GM12872 (cell line): ENCODE measurements around the gene SAMD15.

Experiments
- TF ChIP-seq, protein P1 (sequence below): IDR thresholded peaks from 3 replicates; pipeline ENCODE4 v1.5.1; 2011; ENCODE audit warnings: low read depth, mild to moderate bottlenecking, low read length, moderate library complexity; ENCODE audit not compliant: insufficient read depth

Gene SAMD15

DNA sequence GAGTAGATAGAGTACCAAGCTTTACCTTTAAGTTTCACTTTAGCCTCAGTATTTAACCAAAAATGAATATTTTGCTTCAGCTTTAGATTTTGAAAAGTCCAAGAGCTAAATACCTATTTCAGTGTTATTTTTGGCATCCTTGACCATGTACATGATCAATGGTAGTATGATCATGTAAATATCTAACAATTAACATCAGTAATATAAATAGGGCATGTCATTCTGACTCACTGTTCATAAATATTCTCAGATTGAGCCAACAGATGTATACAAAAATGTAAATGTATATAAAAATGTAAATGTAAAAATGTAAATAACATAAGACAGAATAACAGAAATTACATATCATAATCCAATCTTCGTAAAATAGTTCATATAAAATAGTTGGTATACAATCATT, 61.4 kb downstream of the SAMD15 start:
- TF ChIP-seq, protein P1, sequence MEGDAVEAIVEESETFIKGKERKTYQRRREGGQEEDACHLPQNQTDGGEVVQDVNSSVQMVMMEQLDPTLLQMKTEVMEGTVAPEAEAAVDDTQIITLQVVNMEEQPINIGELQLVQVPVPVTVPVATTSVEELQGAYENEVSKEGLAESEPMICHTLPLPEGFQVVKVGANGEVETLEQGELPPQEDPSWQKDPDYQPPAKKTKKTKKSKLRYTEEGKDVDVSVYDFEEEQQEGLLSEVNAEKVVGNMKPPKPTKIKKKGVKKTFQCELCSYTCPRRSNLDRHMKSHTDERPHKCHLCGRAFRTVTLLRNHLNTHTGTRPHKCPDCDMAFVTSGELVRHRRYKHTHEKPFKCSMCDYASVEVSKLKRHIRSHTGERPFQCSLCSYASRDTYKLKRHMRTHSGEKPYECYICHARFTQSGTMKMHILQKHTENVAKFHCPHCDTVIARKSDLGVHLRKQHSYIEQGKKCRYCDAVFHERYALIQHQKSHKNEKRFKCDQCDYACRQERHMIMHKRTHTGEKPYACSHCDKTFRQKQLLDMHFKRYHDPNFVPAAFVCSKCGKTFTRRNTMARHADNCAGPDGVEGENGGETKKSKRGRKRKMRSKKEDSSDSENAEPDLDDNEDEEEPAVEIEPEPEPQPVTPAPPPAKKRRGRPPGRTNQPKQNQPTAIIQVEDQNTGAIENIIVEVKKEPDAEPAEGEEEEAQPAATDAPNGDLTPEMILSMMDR, result no peak

DNA sequence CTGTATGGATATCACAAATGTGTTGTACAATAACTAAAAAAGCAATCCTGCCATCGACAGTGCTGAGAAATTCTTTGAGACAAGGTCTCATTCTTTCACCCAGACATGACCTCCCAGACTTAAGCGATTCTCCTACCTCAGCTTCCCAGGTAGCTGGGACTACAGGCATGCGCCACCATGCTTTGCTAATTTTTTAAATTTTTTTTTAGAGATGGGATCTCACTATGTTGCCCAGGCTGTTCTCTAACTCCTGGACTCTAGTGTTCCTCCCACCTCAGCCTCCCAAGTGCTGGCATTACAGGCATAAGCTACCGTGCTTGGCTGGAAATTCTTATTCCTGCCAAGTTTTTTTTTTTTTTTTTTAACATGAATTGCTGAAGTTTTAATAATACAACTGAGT, 62.7 kb downstream of the SAMD15 start:
- TF ChIP-seq, protein P1, result no peak
